C4-2B (cell line): ENCODE results near the gene CDH23.

Experiments
- H3K27ac ChIP-seq: fragments of 450-650 bp; 2 replicates; pipeline ENCODE4 v1.5.1; 2017
- ZFX ChIP-seq: fragments of 450-650 bp; IDR thresholded peaks from 2 replicates; pipeline ENCODE4 v1.6.1; 2017
- TF ChIP-seq, protein P1 (sequence below): fragments of 450-650 bp; conservative IDR thresholded peaks from 2 replicates; pipeline ENCODE4 v1.5.1; 2017; ENCODE audit warnings: mild to moderate bottlenecking

The CDH23 gene

DNA sequence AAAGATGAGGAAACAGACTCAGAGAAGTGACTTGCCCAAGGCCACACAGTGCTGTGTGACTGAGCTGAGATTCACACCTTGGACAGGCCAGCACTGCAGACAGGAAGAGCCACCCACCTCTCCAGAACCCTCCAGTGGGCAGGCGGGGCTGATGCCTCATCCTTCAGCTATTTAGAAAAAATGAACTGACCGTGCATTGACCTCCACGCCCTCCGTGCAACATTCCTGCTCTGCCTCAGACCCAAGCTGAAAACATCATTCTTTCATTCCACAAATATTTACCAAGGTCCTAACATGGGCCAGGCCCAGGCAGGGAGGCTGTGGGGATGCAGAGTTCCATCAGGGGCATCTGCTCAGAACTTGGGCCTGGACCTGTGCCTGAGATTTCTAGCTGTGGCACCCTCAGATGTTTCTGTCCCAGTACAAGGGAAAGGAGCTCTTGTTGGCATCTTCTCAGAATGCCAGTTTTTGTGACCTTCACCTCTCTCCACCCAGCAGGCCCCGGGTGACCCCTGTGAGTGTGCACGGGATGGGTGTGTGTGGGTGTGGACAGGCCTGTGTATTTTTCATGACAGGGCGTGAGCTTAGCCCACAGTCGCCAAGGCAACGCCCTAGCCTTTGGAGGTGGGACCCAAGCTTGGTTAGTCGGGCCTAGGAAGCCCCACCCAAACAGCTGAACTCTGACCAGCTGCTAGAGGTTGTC is 370.1 kb downstream of the CDH23 start:
- TF ChIP-seq, protein P1, sequence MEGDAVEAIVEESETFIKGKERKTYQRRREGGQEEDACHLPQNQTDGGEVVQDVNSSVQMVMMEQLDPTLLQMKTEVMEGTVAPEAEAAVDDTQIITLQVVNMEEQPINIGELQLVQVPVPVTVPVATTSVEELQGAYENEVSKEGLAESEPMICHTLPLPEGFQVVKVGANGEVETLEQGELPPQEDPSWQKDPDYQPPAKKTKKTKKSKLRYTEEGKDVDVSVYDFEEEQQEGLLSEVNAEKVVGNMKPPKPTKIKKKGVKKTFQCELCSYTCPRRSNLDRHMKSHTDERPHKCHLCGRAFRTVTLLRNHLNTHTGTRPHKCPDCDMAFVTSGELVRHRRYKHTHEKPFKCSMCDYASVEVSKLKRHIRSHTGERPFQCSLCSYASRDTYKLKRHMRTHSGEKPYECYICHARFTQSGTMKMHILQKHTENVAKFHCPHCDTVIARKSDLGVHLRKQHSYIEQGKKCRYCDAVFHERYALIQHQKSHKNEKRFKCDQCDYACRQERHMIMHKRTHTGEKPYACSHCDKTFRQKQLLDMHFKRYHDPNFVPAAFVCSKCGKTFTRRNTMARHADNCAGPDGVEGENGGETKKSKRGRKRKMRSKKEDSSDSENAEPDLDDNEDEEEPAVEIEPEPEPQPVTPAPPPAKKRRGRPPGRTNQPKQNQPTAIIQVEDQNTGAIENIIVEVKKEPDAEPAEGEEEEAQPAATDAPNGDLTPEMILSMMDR, result no peak
- no peak for TF ChIP-seq ZFX
- H3K27ac ChIP-seq, result no peak overlapping the region

GRCh38 chr10:71767420-71768035 is 370.8 kb downstream of the CDH23 start:
- H3K27ac ChIP-seq, result no peak overlapping the region
- TF ChIP-seq, protein P1, result no peak
- no peak for TF ChIP-seq ZFX

GRCh38 chr10:71769279-71769823 is 372.6 kb downstream of the CDH23 start:
- H3K27ac ChIP-seq, result no peak overlapping the region
- TF ChIP-seq, protein P1, result no peak
- no peak for TF ChIP-seq ZFX

DNA sequence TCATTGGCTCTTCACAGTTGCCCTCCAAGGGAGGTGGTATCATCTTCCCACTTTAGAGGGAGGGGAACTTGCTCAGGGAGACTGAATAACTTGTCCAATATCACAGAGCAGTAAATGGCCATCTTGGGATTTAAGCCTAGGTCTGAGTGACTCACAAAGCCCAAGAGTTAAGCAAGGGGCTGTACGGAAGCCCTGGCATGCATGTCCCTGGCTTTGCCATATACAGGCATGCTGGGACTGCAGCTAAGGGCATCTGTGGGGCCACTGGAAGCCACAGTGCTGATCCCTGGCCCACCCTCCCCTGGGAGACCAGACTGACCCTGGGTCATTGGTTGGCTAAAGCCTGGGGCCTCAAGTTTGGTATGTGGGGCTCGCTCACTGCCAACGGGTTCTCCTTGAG is 373.5 kb downstream of the CDH23 start:
- H3K27ac ChIP-seq, result no peak overlapping the region
- TF ChIP-seq ZFX, result no peak
- TF ChIP-seq, protein P1, result no peak

GRCh38 chr10:71770789-71771188 is 374.1 kb downstream of the CDH23 start:
- H3K27ac ChIP-seq, result no peak overlapping the region
- no peak for TF ChIP-seq ZFX
- TF ChIP-seq, protein P1, result no peak

- no peak for TF ChIP-seq ZFX
- TF ChIP-seq, protein P1, result no peak
- H3K27ac ChIP-seq, result no peak overlapping the region
Observed at GRCh38 chr10:71771204-71771603, 374.5 kb downstream of the CDH23 start.
